HG02870 (cell line): Measurements from ENCODE around the gene DAD1.
A peak's percentile ranks its signal among the peaks of the same experiment; 100 is the strongest.
"Not testable (repeated sequence)": the region's sequence is repeated elsewhere in the genome, so short reads cannot be mapped to it uniquely, and the experiment has no call there.

ENCODE experiments used
- ATAC-seq: cut with Tn5 transposase; IDR thresholded peaks from one replicate; pipeline ENCODE4 v1.9.1; 2021; ENCODE audit warnings: mild to moderate bottlenecking, moderate library complexity; ENCODE audit not compliant: unreplicated experiment

DAD1 gene

GRCh38 chr14:22569737-22570131, 19.3 kb downstream of the DAD1 start:
- no peak for ATAC-seq

GRCh38 chr14:22569106-22569736, 19.8 kb downstream of the DAD1 start:
- ATAC-seq = no peak

GRCh38 chr14:22567437-22567836, 21.6 kb downstream of the DAD1 start:
- ATAC-seq = no peak

GRCh38 chr14:22566845-22567244, 22.2 kb downstream of the DAD1 start:
- ATAC-seq = no peak

GRCh38 chr14:22566266-22566665, 22.8 kb downstream of the DAD1 start:
- not testable (repeated sequence) for ATAC-seq

GRCh38 chr14:22565391-22565945, 23.6 kb downstream of the DAD1 start:
- peak; percentile 31 for ATAC-seq

GRCh38 chr14:22564463-22564862, 24.6 kb downstream of the DAD1 start:
- no peak for ATAC-seq

GRCh38 chr14:22563987-22564386, 25.0 kb downstream of the DAD1 start:
- ATAC-seq = peak; percentile 34

- ATAC-seq = no peak
These were observed 27.1 kb downstream of the DAD1 start for GRCh38 chr14:22561661-22562579.

- ATAC-seq = no peak
These were observed 27.7 kb downstream of the DAD1 start for GRCh38 chr14:22561366-22561660.

- no peak for ATAC-seq
These were observed 28.2 kb downstream of the DAD1 start for GRCh38 chr14:22560662-22561365.

- ATAC-seq = no peak
These were observed 30.0 kb downstream of the DAD1 start for GRCh38 chr14:22559041-22559440.

GRCh38 chr14:22558221-22558913, 30.7 kb downstream of the DAD1 start:
- no peak for ATAC-seq

GRCh38 chr14:22557846-22558220, 31.2 kb downstream of the DAD1 start:
- no peak for ATAC-seq

- peak; percentile 22 for ATAC-seq
These were observed 31.9 kb downstream of the DAD1 start for GRCh38 chr14:22556990-22557623.

GRCh38 chr14:22556021-22556989, 32.7 kb downstream of the DAD1 start:
- ATAC-seq = peak; percentile 70

GRCh38 chr14:22555384-22556011, 33.5 kb downstream of the DAD1 start:
- no peak for ATAC-seq

GRCh38 chr14:22554498-22555383, 34.3 kb downstream of the DAD1 start:
- ATAC-seq = no peak
